NCI-H460 (cell line): ENCODE data around the gene ZCCHC7. TPM values are rescaled to one million over a fixed set of nuclear protein-coding genes. Genes with fewer than 3 reads are reported as not detected.
"Not testable (repeated sequence)": the region's sequence is repeated elsewhere in the genome, so short reads cannot be mapped to it uniquely, and the experiment has no call there.

ENCODE experiments used
- DNase-seq: peaks from one replicate; pipeline ENCODE4 v3.0.0-alpha.2; 2016; ENCODE audit warnings: low read depth; ENCODE audit errors: extremely low read depth
- total RNA-seq: library from RNA; depleted of rRNA; stranded (reverse); fragments of >200 nt; shearing (Covaris generic); gene quantifications from 2 replicates; pipeline ENCODE4 v1.2.3, GENCODE V29; 2014

Gene ZCCHC7
- total RNA-seq, 1 experiment from 2014 or later: 18.9 TPM

DNA sequence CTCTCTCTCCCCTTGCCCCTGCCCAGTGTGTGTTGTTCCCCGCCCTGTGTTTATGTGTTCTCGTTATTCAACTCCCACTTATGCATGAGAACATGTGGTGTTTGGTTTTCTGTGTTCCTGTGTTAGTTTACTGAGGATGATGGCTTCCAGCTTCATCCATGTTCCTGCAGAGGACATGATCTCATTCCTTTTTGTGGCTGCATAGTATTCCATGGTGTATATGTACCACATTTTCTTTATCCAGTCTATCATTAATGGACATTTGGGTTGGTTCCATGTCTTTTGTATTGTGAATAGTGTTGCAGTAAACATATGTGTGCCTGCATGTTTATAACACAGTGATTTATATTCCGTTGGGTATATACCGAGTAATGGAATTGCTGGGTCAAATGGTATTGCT lies 83.1 kb downstream of the ZCCHC7 start:
- not testable (repeated sequence) for DNase-seq

DNA sequence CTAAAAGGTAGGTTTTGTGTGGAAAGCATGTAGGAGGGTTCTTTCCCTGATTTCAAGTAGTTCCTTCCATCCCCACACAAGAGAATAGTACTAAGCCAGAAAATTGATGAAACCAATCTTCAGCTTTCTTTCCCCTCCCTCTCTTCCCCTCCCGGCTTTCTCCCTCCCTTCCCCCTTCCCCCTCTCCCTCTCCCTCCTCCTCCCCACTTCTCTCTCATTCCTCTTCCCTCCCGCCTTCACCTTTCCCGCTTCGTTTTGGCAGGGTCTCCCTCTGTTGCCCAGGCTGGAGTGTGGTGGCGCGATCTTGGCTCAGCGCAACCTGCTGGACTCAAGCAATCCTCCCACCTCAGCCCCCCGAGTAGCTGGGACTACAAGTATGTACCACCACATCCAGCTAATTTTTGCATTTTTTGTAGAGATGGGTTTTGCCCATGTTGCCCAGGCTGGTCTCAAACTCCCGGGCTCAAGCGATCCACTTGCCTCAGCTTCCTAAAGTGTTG lies 85.8 kb downstream of the ZCCHC7 start:
- no peak for DNase-seq

DNA sequence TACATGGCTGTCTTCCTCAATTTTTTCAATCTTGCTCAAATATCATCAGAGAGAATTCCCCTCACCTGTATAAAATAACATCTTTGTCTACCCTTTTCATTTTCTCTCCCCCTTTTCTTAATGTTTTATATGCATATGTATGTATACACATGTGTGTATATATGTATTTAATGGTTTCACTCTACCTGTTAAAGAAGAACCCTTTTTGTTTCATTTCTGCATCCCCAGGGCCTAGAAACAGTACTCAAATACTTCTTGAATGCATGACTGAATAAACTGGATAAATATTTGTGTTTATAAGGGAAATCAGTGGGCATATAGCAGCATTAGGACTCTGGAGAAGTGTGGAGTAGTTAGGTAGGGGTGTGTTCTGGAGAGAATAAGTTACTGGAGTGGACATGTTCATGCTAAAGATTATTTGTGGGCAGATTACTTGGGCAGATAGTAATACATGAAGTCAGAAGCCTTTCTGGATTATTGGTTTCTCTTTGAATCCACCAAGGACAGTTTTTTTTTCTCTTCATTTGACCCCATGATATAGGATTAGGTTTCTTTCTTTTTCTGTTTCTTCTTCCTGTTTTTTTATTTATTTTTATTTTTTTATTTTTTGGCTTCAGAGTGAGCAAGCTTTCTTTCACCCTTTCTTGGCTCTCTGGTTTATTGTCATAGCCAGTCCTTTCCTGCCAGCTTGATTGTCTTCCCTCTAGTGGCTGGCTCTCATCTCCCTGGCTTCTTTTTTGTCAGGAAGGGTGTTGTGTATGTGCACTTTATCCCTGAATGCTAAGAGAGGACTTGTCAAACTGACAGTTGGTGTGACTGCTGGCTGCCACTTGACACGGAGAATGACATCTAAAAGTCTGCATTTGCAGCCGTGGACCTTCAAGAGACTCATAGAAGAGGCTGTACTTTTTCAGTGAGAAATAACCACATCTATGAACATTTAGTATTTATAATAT lies 89.3 kb downstream of the ZCCHC7 start:
- no peak for DNase-seq

DNA sequence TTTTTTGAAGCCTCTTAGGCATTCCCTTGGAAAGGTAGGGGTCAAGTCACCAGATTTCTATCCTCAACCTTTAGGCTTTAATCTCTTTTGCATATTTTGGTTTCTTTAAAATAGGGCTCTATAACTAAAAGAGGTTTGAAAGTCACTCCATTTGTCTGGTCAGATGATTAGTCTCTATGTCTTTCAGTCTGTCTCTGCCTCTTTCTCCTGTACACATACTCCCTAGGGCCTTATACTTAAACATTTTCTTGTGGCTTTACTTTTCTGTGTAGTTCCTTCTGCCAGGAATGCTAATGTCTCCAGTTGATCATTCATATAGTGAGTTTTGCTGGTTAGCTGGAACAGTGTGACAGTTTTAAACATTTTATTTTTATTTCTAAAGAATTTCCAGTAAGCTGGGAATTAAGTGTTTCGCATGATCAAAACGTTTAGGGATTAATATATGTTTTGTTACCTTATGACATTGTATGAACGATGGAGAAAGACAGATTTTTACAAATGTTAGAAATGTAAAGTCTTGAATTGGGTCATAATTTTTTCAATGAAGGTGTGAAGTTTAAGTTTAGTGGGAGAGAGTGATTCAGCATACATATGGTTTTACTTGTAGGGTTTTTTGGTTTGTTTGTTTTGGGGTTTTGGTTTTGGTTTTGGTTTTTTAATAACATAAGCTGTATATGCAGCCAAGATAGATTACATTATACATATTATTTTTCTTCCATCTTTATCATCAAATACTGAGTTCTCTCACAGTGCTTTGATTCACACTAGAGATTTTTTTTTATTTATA lies 90.6 kb downstream of the ZCCHC7 start:
- DNase-seq: no peak

DNA sequence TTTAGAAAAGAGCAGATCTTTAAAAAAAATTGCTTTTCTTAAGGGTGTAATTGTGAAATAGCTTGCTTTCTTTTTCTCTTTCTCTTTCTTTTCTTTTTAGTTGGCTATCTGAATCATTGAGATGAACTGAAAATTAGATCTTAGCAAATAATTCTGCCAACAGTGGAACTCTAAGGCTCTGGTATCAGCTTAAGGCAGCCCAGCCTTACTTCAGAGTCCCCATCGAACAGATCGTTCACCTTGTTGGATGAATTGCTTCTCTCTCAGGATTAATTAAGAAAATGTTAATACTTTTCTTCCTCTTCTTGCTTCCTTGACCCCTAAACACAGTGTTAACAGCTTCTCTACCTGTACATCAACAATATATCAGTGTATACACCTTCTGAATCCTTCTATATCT lies 92.1 kb downstream of the ZCCHC7 start:
- no peak for DNase-seq

DNA sequence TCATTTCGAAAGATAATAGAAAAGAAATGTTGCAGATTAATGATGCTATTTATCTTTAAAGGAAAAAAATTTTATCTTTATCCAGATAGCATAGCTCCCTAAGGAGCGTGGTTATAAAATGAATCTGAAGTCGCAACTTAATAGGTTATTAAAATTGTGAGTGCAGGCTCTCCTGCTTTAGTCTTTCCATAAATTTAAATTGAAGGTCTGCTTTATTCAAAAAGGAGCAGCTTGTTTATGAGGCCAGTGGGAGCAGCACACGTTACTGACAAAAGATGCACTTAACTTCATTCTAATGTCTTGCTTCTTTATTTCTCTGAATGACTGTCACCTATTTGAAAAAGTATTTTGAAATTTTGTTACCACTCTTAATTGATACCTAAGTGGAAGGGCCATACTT lies 95.0 kb downstream of the ZCCHC7 start:
- DNase-seq: no peak

DNA sequence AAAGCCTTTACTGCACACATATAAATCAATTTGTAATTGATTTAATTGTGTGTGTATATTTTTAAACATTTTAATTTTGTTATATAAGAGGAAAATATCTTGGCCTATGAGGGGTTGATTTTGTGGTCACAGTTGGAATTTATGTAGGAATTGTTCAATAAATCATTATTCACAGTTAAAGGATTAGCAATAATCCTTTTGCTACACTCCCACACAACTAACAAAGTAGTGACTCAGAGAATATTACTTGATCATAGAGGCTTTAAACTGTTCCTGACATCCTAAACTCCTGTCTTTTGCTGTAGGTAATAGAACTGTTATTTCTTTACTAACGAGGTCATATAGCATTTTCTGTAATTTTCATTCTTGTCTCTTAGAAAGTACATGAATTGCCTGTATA lies 95.5 kb downstream of the ZCCHC7 start:
- no peak for DNase-seq

DNA sequence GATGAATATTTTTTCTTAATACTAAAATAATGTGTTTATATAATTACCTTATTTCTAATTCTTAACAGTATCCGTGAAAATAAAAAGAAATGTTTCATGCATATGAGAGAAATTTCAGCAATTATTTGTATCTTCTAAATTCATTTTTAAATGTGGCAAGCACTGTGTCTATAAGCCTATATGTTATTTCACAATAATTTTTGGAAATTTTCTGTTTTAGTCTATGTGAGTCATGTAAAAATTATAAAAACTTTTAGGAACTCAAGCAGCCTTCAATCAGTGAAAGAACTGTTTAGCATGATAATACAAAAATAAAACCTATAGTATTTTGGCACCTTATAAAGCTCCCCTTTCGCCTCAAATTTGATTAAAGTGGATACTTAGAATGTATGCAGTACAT lies 96.8 kb downstream of the ZCCHC7 start:
- DNase-seq: no peak

DNA sequence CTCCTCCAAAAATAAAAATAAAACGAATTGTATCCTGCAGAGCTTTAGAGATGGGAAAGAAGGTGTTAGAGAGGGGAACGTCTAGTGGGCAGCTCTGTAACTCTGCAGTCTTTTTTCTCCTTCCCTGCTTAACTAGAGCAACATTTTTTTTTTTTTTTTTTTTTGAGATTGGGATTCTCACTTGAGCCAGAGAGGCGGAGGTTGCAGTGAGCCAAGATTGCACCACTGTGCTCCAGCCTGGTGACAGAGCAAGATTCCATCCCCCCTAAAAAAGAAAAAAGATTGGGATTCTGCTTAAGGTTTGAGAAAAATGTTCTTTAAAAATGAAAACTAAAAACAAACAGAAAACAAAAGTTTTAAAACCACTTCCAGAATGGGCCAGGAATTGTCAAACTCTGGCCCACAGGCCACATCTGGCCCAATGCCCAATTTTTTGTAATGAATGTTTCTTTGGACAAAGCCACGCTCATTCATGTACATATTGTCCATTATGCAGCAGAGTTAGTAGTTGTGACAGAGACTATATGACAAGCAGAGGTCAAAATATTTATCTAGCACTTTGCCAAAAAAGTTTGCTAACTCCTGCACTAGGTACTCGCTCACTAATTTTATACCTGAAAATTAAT lies 98.5 kb downstream of the ZCCHC7 start:
- DNase-seq: no peak

DNA sequence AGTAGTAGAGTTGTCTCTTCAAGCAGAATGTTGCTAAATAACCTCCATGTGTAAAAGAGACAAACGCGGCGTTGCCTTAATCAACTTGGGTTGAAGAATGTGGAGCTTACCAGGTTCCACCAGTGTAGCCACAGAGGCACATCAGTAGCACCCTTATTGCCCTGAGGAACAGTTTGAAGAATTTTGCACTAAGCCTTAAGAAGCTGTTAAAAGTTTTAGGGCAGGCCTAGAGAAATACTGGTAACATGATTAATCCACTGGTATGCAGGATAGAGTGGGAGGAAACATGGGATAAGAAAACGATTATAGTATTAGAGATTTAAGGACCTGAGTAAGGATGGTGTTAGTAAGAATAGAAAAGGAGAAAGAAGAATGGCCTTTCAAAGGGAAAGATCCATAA lies 100.6 kb downstream of the ZCCHC7 start:
- no peak for DNase-seq

DNA sequence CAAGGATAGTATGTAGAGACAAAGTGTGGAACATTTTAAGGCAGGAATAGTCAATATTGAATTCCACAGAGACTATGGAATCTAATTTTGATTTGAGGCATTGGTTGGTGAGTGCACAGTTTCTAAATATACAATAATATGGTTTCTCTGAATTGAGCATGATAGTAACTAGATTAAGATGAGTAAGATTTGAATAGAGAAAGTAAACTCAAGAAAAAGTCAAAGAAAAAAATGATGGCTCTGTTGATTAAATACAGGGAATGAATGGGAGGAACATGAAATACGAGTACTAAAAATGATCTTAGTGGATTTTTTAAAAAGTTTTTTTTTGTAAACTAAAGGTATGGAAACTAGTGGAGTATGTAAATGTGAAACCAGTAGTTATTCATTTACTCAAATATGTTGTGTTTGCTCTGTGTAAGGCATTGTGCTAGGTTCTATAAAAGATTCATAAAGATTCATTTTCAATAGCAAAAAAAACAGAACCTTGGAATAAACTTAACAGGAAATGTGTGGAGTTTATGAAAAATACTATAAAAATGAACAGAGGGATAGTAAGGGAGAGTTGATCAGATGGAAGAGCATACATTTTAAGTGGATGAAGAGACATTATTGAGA lies 101.2 kb downstream of the ZCCHC7 start:
- no peak for DNase-seq

DNA sequence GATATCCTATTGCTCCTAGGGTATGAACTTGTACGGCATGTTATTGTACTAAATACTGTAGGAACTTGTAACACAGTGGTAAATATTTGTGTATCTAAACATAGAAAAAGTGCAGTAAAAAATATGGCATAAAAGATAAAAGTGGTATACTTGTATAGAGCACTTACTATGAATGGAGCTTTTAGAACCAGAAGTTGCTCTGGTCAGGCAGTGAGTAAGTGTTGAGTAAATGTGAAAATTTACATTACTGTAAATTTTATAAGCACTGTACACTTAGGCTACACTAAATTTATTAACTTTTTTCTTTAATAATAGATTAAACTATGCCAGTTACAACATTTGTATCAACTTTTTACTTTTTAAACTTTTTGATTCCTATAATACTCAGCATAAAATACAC lies 109.1 kb downstream of the ZCCHC7 start:
- no peak for DNase-seq

DNA sequence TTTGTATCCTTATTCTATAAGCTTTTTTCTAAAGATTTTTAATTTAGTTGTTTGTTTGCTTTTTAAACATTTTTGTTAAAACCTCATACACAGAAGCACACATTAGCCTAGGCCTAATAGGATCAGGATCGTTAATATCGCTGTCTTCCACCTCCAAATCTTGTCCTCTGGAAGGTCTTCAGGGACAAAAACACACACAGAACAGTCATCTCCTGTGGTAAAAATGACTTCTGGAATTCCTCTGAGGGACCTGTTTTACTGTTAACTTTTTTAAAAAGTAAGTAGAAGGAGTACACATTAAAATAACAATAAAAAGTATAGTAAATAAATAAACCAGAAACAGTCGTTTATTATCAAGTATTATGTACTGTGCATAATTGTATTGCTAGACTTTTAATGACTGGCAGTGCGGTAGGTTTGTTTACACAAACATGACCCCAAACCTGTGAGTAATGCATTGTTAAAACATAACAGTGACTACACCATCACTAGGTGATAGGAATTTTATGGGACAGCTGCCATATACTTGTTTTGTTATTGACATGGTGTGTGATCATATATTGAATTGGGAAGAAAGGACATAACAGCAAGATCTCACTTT lies 109.6 kb downstream of the ZCCHC7 start:
- peak; percentile 7 for DNase-seq

DNA sequence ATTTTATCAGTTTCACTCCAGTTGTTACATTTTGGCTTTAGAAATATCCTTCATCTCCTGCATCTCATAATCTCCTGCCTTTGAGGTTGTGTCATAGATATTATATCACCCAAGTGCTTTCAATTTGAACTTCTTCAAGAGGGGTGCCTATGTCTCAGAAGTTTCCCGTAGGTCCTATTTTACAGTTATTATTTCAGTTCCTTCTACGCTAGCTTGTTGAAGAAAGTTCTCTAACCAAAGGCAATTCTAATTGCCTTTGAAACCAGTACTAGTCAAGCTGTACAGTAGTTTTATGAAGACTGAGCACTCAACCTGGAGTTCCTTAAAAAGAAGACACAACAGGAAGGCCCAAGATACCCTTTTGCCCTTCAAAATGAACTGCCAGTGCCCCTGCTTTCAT lies 116.4 kb downstream of the ZCCHC7 start:
- DNase-seq: no peak

DNA sequence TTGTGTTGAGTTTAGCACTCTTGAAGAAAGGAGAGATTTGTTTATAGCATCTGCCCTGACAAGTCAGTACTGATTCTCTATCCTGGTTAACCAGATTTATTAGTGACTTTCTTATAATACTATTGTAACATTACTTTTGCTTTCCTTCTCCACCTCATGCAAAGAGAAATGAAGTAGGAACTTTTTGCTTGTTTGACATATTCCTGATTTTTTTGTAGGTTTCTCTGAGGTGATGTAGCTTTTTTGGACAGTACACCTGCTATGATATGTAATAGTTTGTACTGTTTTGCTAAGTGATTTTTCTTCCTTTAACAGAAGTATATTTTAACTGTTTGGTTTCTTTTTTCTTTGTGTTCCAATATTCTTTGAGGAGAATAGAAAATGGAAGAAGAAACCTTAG lies 117.7 kb downstream of the ZCCHC7 start:
- no peak for DNase-seq

DNA sequence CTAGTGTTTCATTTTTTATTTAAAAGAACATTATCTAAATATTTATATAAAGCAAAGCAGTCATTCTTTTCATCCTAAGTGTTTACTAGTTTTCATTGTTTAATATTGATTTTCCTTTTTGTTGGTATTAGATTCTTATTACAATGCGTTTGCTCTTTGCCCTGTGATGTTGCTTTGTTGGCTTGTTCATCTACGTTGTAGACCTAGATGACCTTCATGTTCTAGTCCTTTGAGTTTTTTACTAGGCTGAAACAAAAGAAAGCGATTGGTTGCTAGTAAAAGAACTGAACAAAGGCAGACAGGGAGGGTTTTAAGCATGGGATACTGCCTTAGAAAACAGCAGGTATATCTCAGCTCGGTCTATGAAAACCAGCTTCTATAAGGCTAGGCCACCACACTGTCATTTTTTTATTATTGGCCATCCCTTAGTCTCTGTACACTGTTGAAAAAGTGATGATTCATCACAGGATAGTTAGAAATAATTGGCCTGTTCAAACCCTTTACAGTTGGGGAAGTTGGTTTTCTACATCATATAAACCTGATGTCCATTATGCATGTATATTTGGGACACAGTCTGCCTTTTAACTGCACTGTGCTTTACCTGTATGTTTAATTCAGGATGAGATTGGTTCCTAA lies 119.0 kb downstream of the ZCCHC7 start:
- no peak for DNase-seq

DNA sequence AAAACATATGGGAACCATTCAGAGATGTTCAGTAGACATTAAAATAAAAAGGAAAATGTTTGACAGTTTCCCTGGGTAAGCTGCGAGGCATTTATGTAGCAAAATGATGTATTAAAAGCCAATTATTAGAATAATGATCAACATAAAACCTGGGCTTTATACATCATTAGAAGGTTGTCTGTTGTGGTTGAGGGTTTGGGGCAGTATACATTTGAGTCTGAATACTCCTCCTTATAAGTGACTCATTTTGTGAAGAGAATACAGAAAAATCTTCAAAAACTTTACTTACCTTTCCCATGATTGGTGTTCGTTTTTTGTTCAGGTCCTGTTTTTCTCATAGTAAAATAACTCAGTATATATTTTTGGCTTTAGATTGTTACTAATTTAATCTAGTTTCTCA lies 119.5 kb downstream of the ZCCHC7 start:
- no peak for DNase-seq

DNA sequence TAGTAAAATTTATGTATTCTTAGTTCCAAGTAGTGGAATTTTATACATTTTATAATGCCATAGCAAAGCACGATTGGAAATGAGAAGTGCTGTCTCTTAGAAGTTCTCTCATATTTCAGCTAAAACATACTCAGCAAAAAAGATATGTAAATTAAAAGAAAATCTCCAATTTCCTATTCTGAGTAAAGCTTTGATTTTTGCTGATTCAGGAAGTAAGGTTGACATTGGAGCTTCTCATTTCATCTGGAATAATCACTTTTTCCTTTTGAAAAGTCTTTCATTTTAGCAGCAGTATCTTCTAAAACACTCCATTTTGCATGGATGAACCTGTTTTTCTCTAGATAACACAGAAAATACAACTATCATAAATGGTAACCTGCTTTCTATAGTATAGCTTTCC lies 121.0 kb downstream of the ZCCHC7 start:
- no peak for DNase-seq

DNA sequence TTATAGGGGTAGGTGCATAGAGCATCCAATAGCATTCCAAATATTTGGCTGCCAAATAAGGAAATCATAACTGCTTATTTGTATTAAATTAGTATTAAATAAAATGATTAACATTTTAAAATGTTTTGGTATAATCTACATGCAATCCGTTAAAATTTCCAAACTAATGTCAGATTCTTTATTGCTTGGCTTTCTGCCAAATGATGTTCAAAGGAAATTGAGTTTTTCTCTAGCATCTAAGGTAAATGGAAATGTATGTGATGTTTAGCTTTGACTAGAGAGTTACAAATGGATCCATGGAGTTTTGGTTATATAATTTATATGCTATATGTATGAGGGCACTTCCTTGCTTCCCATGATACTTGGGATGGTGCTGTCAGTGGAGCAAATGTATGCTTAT lies 121.7 kb downstream of the ZCCHC7 start:
- no peak for DNase-seq
